D341Med (cell line): Measurements from ENCODE around the gene AGPS.
"Not testable (repeated sequence)": the region's sequence is repeated elsewhere in the genome, so short reads cannot be mapped to it uniquely, and the experiment has no call there.

Experiments
- DNase-seq: peaks from one replicate; pipeline ENCODE4 v3.0.0; 2012; ENCODE audit warnings: low spot score

AGPS gene

GRCh38 chr2:177531706-177532105, 139.1 kb downstream of the AGPS start:
- DNase-seq: no peak

- no peak for DNase-seq
Measured at GRCh38 chr2:177532567-177532966, 140.0 kb downstream of the AGPS start.

- DNase-seq: no peak
Measured at GRCh38 chr2:177533253-177533652, 140.7 kb downstream of the AGPS start.

- DNase-seq: no peak
Measured at GRCh38 chr2:177535000-177535399, 142.4 kb downstream of the AGPS start.

- DNase-seq: no peak
Measured at GRCh38 chr2:177535958-177536504, 143.5 kb downstream of the AGPS start.

- no peak for DNase-seq
Measured at GRCh38 chr2:177537213-177537612, 144.6 kb downstream of the AGPS start.

- DNase-seq: no peak
Measured at GRCh38 chr2:177537636-177538035, 145.1 kb downstream of the AGPS start.

- DNase-seq: no peak
Measured at GRCh38 chr2:177538323-177538722, 145.8 kb downstream of the AGPS start.

GRCh38 chr2:177540283-177540682, 147.7 kb downstream of the AGPS start:
- DNase-seq: no peak

- no peak for DNase-seq
Measured at GRCh38 chr2:177541258-177541991, 148.9 kb downstream of the AGPS start.

GRCh38 chr2:177542396-177542795, 149.8 kb downstream of the AGPS start:
- no peak for DNase-seq

- DNase-seq: no peak
Measured at GRCh38 chr2:177543007-177543760, 150.6 kb downstream of the AGPS start.

- DNase-seq: no peak
Measured at GRCh38 chr2:177545143-177545542, 152.6 kb downstream of the AGPS start.

- no peak for DNase-seq
Measured at GRCh38 chr2:177545981-177546585, 153.5 kb downstream of the AGPS start.

- DNase-seq: no peak
Measured at GRCh38 chr2:177547122-177547521, 154.5 kb downstream of the AGPS start.

GRCh38 chr2:177547772-177548171, 155.2 kb downstream of the AGPS start:
- DNase-seq: no peak

GRCh38 chr2:177548636-177549035, 156.1 kb downstream of the AGPS start:
- no peak for DNase-seq

GRCh38 chr2:177549171-177549570, 156.6 kb downstream of the AGPS start:
- DNase-seq: no peak

- DNase-seq: no peak
Measured at GRCh38 chr2:177550264-177551200, 158.0 kb downstream of the AGPS start.

GRCh38 chr2:177551360-177551759, 158.8 kb downstream of the AGPS start:
- DNase-seq: not testable (repeated sequence)

- peak; percentile 39 for DNase-seq
Measured at GRCh38 chr2:177551989-177552421, 159.4 kb downstream of the AGPS start.
